Fibroblast of skin of scalp (primary cell): Measurements from ENCODE around the gene GNB1L.
A peak's percentile ranks its signal among the peaks of the same experiment; 100 is the strongest.

Source experiments
- DNase-seq: peaks from one replicate; pipeline ENCODE4 v3.0.0-alpha.2; 2013

Gene GNB1L

GRCh38 chr22:19821523-19822300 lies 33.0 kb downstream of the GNB1L start:
- DNase-seq, result no peak

GRCh38 chr22:19820880-19821522 lies 33.7 kb downstream of the GNB1L start:
- DNase-seq, result no peak

- no peak for DNase-seq
Measured at GRCh38 chr22:19819911-19820879, 34.5 kb downstream of the GNB1L start.

GRCh38 chr22:19819208-19819910 lies 35.3 kb downstream of the GNB1L start:
- no peak for DNase-seq

- no peak for DNase-seq
Measured at GRCh38 chr22:19818324-19819207, 36.1 kb downstream of the GNB1L start.

GRCh38 chr22:19816372-19817119 lies 38.1 kb downstream of the GNB1L start:
- no peak for DNase-seq

GRCh38 chr22:19815823-19816290 lies 38.8 kb downstream of the GNB1L start:
- DNase-seq, result no peak

- DNase-seq, result no peak
Measured at GRCh38 chr22:19815093-19815822, 39.4 kb downstream of the GNB1L start.

- peak; percentile 17 for DNase-seq
Measured at GRCh38 chr22:19814428-19814827, 40.2 kb downstream of the GNB1L start.

GRCh38 chr22:19812910-19813309 lies 41.8 kb downstream of the GNB1L start:
- DNase-seq, result no peak

GRCh38 chr22:19811811-19812771 lies 42.6 kb downstream of the GNB1L start:
- no peak for DNase-seq

- DNase-seq, result no peak
Measured at GRCh38 chr22:19811211-19811621, 43.5 kb downstream of the GNB1L start.

GRCh38 chr22:19810381-19811201 lies 44.1 kb downstream of the GNB1L start:
- peak; percentile 85 for DNase-seq

- no peak for DNase-seq
Measured at GRCh38 chr22:19809741-19810140, 44.9 kb downstream of the GNB1L start.

GRCh38 chr22:19808873-19809478 lies 45.7 kb downstream of the GNB1L start:
- DNase-seq, result no peak

GRCh38 chr22:19807914-19808872 lies 46.5 kb downstream of the GNB1L start:
- DNase-seq, result no peak
